ENCODE measurements around the gene WDR86. TPM values are rescaled to one million over a fixed set of nuclear protein-coding genes. Genes with fewer than 3 reads are reported as not detected.

WDR86 gene
- total and polyA plus RNA-seq, 2 experiments from 2014 or later, result 9.1 to 59.1 TPM

DNA sequence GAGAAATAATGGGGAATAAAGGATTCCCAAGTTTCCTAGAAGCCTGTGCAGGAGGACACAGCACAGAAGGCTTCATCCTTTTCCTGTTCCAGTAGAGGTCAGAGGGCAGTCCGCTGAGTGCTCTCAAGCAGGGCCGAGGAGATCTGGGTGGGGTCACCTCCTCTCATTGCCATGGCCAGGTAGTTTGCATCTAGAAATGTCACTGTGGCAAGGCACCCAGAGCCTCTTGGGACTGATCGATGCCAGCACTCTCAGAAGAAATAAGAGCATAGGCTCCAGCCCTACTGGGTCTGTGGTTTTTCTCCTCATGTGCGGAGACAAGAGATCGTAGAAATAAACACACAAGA lies 60.4 kb downstream of the WDR86 start:
- Histone ChIP-seq H3K4me3 (no peak overlapping the region), H3K36me3 (ENCODE audit: insufficient read depth) (peaks cover 8% of the 10 kb centered on the region), H3K4me2 (no peak overlapping the region), H3K4me1 (ENCODE audit: insufficient read depth) (no peaks in the 10 kb centered on the region), H2AFZ (no peak overlapping the region), H4K20me1 (replicated peaks; ENCODE audit: insufficient read depth) (0 out of 2 replicates have a peak, but pooled peaks cover 10% of the 10 kb centered on the region), H3K27me3 (ENCODE audit: insufficient read depth) (no peaks in the 10 kb centered on the region), H3F3A (replicated peaks; ENCODE audit: low read depth) (peaks cover 6% of the 10 kb centered on the region; the same call in 1 of the 2 replicates), H3K27ac (ENCODE audit: low read depth) (no peak overlapping the region), H3K9me2 (ENCODE audit: insufficient read depth) (no peaks in the 10 kb centered on the region), H3K79me2 (replicated peaks; ENCODE audit: insufficient read depth) (no peaks in the 10 kb centered on the region)
- Mint-ChIP-seq H3K4me3 (no peak overlapping the region), H3K4me1 (peaks cover 5% of the 10 kb centered on the region; the same call in 2 of the 3 replicates), H3K27me3 (ENCODE audit: insufficient read depth, low read depth, poor library complexity) (peaks cover 2% of the 10 kb centered on the region), H3K27ac (no peak overlapping the region), H3K9me3 (no peaks in the 10 kb centered on the region), H3K36me3 (ENCODE audit: low read depth) (peaks cover 41% of the 10 kb centered on the region)
- TF ChIP-seq, protein P1, sequence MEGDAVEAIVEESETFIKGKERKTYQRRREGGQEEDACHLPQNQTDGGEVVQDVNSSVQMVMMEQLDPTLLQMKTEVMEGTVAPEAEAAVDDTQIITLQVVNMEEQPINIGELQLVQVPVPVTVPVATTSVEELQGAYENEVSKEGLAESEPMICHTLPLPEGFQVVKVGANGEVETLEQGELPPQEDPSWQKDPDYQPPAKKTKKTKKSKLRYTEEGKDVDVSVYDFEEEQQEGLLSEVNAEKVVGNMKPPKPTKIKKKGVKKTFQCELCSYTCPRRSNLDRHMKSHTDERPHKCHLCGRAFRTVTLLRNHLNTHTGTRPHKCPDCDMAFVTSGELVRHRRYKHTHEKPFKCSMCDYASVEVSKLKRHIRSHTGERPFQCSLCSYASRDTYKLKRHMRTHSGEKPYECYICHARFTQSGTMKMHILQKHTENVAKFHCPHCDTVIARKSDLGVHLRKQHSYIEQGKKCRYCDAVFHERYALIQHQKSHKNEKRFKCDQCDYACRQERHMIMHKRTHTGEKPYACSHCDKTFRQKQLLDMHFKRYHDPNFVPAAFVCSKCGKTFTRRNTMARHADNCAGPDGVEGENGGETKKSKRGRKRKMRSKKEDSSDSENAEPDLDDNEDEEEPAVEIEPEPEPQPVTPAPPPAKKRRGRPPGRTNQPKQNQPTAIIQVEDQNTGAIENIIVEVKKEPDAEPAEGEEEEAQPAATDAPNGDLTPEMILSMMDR (conservative IDR thresholded peaks at IDR 0.05; ENCODE audit: low read depth in 2 of 2), result no peak
- TF ChIP-seq NANOG (IDR thresholded peaks at IDR 0.05; ENCODE audit: borderline replicate concordance), result no peak
- TF ChIP-seq JUNB (IDR thresholded peaks at IDR 0.05; ENCODE audit: unreplicated experiment), result no peak
- TF ChIP-seq, protein P2, sequence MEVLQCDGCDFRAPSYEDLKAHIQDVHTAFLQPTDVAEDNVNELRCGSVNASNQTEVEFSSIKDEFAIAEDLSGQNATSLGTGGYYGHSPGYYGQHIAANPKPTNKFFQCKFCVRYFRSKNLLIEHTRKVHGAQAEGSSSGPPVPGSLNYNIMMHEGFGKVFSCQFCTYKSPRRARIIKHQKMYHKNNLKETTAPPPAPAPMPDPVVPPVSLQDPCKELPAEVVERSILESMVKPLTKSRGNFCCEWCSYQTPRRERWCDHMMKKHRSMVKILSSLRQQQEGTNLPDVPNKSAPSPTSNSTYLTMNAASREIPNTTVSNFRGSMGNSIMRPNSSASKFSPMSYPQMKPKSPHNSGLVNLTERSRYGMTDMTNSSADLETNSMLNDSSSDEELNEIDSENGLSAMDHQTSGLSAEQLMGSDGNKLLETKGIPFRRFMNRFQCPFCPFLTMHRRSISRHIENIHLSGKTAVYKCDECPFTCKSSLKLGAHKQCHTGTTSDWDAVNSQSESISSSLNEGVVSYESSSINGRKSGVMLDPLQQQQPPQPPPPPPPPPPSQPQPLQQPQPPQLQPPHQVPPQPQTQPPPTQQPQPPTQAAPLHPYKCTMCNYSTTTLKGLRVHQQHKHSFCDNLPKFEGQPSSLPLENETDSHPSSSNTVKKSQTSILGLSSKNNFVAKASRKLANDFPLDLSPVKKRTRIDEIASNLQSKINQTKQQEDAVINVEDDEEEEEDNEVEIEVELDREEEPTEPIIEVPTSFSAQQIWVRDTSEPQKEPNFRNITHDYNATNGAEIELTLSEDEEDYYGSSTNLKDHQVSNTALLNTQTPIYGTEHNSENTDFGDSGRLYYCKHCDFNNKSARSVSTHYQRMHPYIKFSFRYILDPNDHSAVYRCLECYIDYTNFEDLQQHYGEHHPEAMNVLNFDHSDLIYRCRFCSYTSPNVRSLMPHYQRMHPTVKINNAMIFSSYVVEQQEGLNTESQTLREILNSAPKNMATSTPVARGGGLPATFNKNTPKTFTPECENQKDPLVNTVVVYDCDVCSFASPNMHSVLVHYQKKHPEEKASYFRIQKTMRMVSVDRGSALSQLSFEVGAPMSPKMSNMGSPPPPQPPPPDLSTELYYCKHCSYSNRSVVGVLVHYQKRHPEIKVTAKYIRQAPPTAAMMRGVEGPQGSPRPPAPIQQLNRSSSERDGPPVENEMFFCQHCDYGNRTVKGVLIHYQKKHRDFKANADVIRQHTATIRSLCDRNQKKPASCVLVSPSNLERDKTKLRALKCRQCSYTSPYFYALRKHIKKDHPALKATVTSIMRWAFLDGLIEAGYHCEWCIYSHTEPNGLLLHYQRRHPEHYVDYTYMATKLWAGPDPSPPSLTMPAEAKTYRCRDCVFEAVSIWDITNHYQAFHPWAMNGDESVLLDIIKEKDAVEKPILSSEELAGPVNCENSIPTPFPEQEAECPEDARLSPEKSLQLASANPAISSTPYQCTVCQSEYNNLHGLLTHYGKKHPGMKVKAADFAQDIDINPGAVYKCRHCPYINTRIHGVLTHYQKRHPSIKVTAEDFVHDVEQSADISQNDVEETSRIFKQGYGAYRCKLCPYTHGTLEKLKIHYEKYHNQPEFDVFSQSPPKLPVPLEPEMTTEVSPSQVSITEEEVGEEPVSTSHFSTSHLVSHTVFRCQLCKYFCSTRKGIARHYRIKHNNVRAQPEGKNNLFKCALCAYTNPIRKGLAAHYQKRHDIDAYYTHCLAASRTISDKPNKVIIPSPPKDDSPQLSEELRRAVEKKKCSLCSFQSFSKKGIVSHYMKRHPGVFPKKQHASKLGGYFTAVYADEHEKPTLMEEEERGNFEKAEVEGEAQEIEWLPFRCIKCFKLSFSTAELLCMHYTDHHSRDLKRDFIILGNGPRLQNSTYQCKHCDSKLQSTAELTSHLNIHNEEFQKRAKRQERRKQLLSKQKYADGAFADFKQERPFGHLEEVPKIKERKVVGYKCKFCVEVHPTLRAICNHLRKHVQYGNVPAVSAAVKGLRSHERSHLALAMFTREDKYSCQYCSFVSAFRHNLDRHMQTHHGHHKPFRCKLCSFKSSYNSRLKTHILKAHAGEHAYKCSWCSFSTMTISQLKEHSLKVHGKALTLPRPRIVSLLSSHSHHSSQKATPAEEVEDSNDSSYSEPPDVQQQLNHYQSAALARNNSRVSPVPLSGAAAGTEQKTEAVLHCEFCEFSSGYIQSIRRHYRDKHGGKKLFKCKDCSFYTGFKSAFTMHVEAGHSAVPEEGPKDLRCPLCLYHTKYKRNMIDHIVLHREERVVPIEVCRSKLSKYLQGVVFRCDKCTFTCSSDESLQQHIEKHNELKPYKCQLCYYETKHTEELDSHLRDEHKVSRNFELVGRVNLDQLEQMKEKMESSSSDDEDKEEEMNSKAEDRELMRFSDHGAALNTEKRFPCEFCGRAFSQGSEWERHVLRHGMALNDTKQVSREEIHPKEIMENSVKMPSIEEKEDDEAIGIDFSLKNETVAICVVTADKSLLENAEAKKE (CRISPR knock-in tag; IDR thresholded peaks at IDR 0.05), result no peak
- no peak for TF ChIP-seq POLR2AphosphoS5 (IDR thresholded peaks at IDR 0.05; ENCODE audit: low read depth)
- TF ChIP-seq EZH2 (IDR thresholded peaks at IDR 0.05; ENCODE audit: low read depth, unreplicated experiment), result no peak
- no peak for TF ChIP-seq ZNF114 (CRISPR knock-in tag; IDR thresholded peaks at IDR 0.05)
- TF ChIP-seq STAT1 (IDR thresholded peaks at IDR 0.05; ENCODE audit: unreplicated experiment), result no peak
- TF ChIP-seq EZH2phosphoT487 (IDR thresholded peaks at IDR 0.05; ENCODE audit: unreplicated experiment), result no peak
- no peak for TF ChIP-seq ZNF331 (CRISPR knock-in tag; IDR thresholded peaks at IDR 0.05; ENCODE audit: low read depth)
- TF ChIP-seq, protein P3, sequence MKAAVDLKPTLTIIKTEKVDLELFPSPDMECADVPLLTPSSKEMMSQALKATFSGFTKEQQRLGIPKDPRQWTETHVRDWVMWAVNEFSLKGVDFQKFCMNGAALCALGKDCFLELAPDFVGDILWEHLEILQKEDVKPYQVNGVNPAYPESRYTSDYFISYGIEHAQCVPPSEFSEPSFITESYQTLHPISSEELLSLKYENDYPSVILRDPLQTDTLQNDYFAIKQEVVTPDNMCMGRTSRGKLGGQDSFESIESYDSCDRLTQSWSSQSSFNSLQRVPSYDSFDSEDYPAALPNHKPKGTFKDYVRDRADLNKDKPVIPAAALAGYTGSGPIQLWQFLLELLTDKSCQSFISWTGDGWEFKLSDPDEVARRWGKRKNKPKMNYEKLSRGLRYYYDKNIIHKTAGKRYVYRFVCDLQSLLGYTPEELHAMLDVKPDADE (IDR thresholded peaks at IDR 0.05), result no peak
- TF ChIP-seq, protein P4, sequence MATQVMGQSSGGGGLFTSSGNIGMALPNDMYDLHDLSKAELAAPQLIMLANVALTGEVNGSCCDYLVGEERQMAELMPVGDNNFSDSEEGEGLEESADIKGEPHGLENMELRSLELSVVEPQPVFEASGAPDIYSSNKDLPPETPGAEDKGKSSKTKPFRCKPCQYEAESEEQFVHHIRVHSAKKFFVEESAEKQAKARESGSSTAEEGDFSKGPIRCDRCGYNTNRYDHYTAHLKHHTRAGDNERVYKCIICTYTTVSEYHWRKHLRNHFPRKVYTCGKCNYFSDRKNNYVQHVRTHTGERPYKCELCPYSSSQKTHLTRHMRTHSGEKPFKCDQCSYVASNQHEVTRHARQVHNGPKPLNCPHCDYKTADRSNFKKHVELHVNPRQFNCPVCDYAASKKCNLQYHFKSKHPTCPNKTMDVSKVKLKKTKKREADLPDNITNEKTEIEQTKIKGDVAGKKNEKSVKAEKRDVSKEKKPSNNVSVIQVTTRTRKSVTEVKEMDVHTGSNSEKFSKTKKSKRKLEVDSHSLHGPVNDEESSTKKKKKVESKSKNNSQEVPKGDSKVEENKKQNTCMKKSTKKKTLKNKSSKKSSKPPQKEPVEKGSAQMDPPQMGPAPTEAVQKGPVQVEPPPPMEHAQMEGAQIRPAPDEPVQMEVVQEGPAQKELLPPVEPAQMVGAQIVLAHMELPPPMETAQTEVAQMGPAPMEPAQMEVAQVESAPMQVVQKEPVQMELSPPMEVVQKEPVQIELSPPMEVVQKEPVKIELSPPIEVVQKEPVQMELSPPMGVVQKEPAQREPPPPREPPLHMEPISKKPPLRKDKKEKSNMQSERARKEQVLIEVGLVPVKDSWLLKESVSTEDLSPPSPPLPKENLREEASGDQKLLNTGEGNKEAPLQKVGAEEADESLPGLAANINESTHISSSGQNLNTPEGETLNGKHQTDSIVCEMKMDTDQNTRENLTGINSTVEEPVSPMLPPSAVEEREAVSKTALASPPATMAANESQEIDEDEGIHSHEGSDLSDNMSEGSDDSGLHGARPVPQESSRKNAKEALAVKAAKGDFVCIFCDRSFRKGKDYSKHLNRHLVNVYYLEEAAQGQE (IDR thresholded peaks at IDR 0.05; ENCODE audit: unreplicated experiment), result no peak
- no peak for TF ChIP-seq CREB1 (CRISPR knock-in tag; IDR thresholded peaks at IDR 0.05; ENCODE audit: low read depth)
- DNase-seq (ENCODE audit: low spot score) (no peak), ATAC-seq (no peak)

All from GM23338 (cell line).